Tibial nerve (tissue), 4 donors: ENCODE data around the gene RNF26. TPM values are rescaled to one million over a fixed set of nuclear protein-coding genes. Genes with fewer than 3 reads are reported as not detected.

Experiments used
- DNase-seq, 2 donors: peaks; one replicate each; pipeline ENCODE4 v3.0.0-alpha.2; 2019; ENCODE audit warnings: low spot score in 2 of 2
- H3K27ac ChIP-seq, 4 donors: fragments of 200-600 bp; sonication (generic) in 3 of 4; one replicate each; pipeline ENCODE4 v1.5.1; 2017 to 2019; ENCODE audit warnings: mild to moderate bottlenecking in 1 of 4
- H3K27me3 ChIP-seq, 2 donors: fragments of 200-600 bp; sonication (generic) in 1 of 2; one replicate each; pipeline versions ENCODE4 v1.5.1 to v1.6.0; 2017 to 2019
- H3K36me3 ChIP-seq, 3 donors: fragments of 200-600 bp; sonication (generic); one replicate each; pipeline ENCODE4 v1.5.1; 2018 to 2019
- H3K4me1 ChIP-seq, 4 donors: fragments of 200-600 bp; sonication (generic) in 3 of 4; one replicate each; pipeline ENCODE4 v1.5.1; 2017 to 2019
- H3K4me3 ChIP-seq, 4 donors: fragments of 200-600 bp; sonication (generic) in 3 of 4; one replicate each; pipeline ENCODE4 v1.5.1; 2017 to 2019; ENCODE audit warnings: mild to moderate bottlenecking in 1 of 4, moderate library complexity in 1 of 4
- H3K9me3 ChIP-seq, 4 donors: fragments of 200-600 bp; sonication (generic) in 3 of 4; one replicate each; pipeline ENCODE4 v1.5.1; 2017 to 2019
- CTCF ChIP-seq, 5 experiments: fragments of 200-600 bp in 3 of 5; fragments of 450-650 bp in 2 of 5; sonication (generic) in 3 of 5; IDR thresholded peaks; one replicate each; pipeline ENCODE4 v1.5.1; 2016 to 2019; ENCODE audit warnings: antibody characterized with exemption in 5 of 5, mild to moderate bottlenecking in 3 of 5, moderate library complexity in 2 of 5
- EP300 ChIP-seq, 2 donors: sonication (generic); formaldehyde crosslinking; IDR thresholded peaks; one replicate each; pipeline ENCODE4 v1.6.1; 2017; ENCODE audit warnings: antibody characterized with exemption in 2 of 2, mild to moderate bottlenecking in 1 of 2
- POLR2A ChIP-seq, 2 donors: fragments of 450-650 bp; IDR thresholded peaks; one replicate each; pipeline ENCODE4 v1.6.1; 2017; ENCODE audit warnings: antibody characterized with exemption in 2 of 2, mild to moderate bottlenecking in 2 of 2, moderate library complexity in 2 of 2
- WGBS, 2 donors: methylation state at CpG; one replicate each; pipeline ENCODE4 v1.1.5; 2018; 5-methylcytosine and 5-hydroxymethylcytosine counted together
- total RNA-seq, 4 donors: library from RNA; depleted of rRNA; stranded (reverse); fragments of >200 nt; gene quantifications; one replicate each; pipeline ENCODE4 v1.1.0, GENCODE V29; 2016

Gene RNF26
- total RNA-seq, 4 donors from 2014 or later: 13.8 to 19.2 (median 15.9) TPM

- 48% methylated on average over 5 to 6 of the region's 6 CpGs for WGBS, 2 donors
- H3K4me3 ChIP-seq: no peak within 1 kb of the TSS
- no peak for DNase-seq
- no peaks in the 10 kb centered on the region for H3K36me3 ChIP-seq
- H3K27me3 ChIP-seq: no peaks in the 10 kb centered on the region
- peaks cover 0 to 2% (median under 1%) of the 10 kb centered on the region in 4 donors for H3K4me1 ChIP-seq
- H3K9me3 ChIP-seq: no peaks in the 10 kb centered on the region
- no peak for TF ChIP-seq CTCF (IDR thresholded peaks at IDR 0.05)
- TF ChIP-seq POLR2A (IDR thresholded peaks at IDR 0.05): no peak
- no peak for TF ChIP-seq EP300 (IDR thresholded peaks at IDR 0.05)
- no peak within 1 kb of the TSS for H3K27ac ChIP-seq
Measured at GRCh38 chr11:119346605-119347004, 12.3 kb downstream of the RNF26 start, which contains the start of gene MFRP. Gene MFRP, minus strand, starts transcription at chr11:119346705. Its CDS starts 192 bp downstream, at chr11:119346513.

GRCh38 chr11:119347242-119347641, 12.9 kb downstream of the RNF26 start:
- TF ChIP-seq POLR2A (IDR thresholded peaks at IDR 0.05) (no peak), CTCF (IDR thresholded peaks at IDR 0.05) (no peak), EP300 (IDR thresholded peaks at IDR 0.05) (no peak)
- DNase-seq: no peak
- Histone ChIP-seq H3K36me3 (no peaks in the 10 kb centered on the region), H3K27ac (no peak overlapping the region), H3K27me3 (no peaks in the 10 kb centered on the region), H3K9me3 (no peaks in the 10 kb centered on the region), H3K4me1 (no peaks in the 10 kb centered on the region), H3K4me3 (no peak overlapping the region)
- 63 to 78% methylated on average over 2 of the region's 2 CpGs for WGBS, 2 donors

- H3K9me3 ChIP-seq: no peaks in the 10 kb centered on the region
- 59 to 68% methylated on average over 15 to 16 of the region's 16 CpGs for WGBS, 2 donors
- DNase-seq: no peak
- peaks cover 0 to 6% (median 0%) of the 10 kb centered on the region in 4 donors for H3K4me1 ChIP-seq
- TF ChIP-seq CTCF (IDR thresholded peaks at IDR 0.05) (no peak), EP300 (IDR thresholded peaks at IDR 0.05) (no peak), POLR2A (IDR thresholded peaks at IDR 0.05) (no peak)
- H3K27ac ChIP-seq: no peak overlapping the region
- H3K4me3 ChIP-seq: no peak overlapping the region
- no peaks in the 10 kb centered on the region for H3K36me3 ChIP-seq
- H3K27me3 ChIP-seq: no peaks in the 10 kb centered on the region
Measured at GRCh38 chr11:119347940-119348605, 13.7 kb downstream of the RNF26 start.

- Histone ChIP-seq H3K27ac (no peak overlapping the region), H3K27me3 (no peaks in the 10 kb centered on the region), H3K4me1 (peaks cover 0 to 8% (median 0%) of the 10 kb centered on the region in 4 donors), H3K36me3 (no peaks in the 10 kb centered on the region), H3K9me3 (no peaks in the 10 kb centered on the region), H3K4me3 (no peak overlapping the region)
- no peak for DNase-seq
- TF ChIP-seq EP300 (IDR thresholded peaks at IDR 0.05): no peak
- TF ChIP-seq POLR2A (IDR thresholded peaks at IDR 0.05): no peak
- TF ChIP-seq CTCF (IDR thresholded peaks at IDR 0.05): no peak
- 69 to 77% methylated on average over 6 of the region's 6 CpGs for WGBS, 2 donors
Measured at GRCh38 chr11:119350302-119350701, 16.0 kb downstream of the RNF26 start.

GRCh38 chr11:119351232-119351631, 16.9 kb downstream of the RNF26 start:
- peaks cover 0 to 11% (median 0%) of the 10 kb centered on the region in 4 donors for H3K4me1 ChIP-seq
- H3K27me3 ChIP-seq: no peaks in the 10 kb centered on the region
- 47 to 62% methylated on average over 2 of the region's 2 CpGs for WGBS, 2 donors
- no peaks in the 10 kb centered on the region for H3K9me3 ChIP-seq
- TF ChIP-seq CTCF (IDR thresholded peaks at IDR 0.05): no peak
- TF ChIP-seq EP300 (IDR thresholded peaks at IDR 0.05): no peak
- no peak for TF ChIP-seq POLR2A (IDR thresholded peaks at IDR 0.05)
- H3K36me3 ChIP-seq: no peaks in the 10 kb centered on the region
- no peak for DNase-seq
- H3K27ac ChIP-seq: no peak overlapping the region
- H3K4me3 ChIP-seq: no peak overlapping the region
